HL-60 (cell line): ENCODE data around the gene IGFL3.
A peak's percentile ranks its signal among the peaks of the same experiment; 100 is the strongest.
"Not testable (repeated sequence)": the region's sequence is repeated elsewhere in the genome, so short reads cannot be mapped to it uniquely, and the experiment has no call there.

Source experiments
- DNase-seq, 2 experiments: peaks; one replicate each; pipeline ENCODE4 v3.0.0-alpha.2; 2010 to 2020; ENCODE audit warnings: low read depth in 1 of 2, low spot score in 1 of 2
- H3K27ac ChIP-seq: fragments of 250-450 bp; sonication (Bioruptor Pico); replicated peaks from 2 replicates; pipeline ENCODE4 v1.5.1; 2020; ENCODE audit warnings: mild to moderate bottlenecking, moderate library complexity
- H3K27me3 ChIP-seq: fragments of 250-450 bp; sonication (Bioruptor Pico); 2 replicates; pipeline ENCODE4 v1.5.1; 2021; ENCODE audit warnings: mild to moderate bottlenecking, moderate library complexity; ENCODE audit not compliant: insufficient read depth, poor library complexity, severe bottlenecking
- H3K4me3 ChIP-seq: replicated peaks from 2 replicates; pipeline ENCODE4 v1.5.1; 2011; ENCODE audit warnings: mild to moderate bottlenecking, control low read depth, low read length; ENCODE audit not compliant: insufficient read depth
- GABPA ChIP-seq: IDR thresholded peaks from 2 replicates; pipeline ENCODE4 v1.6.1; 2012; ENCODE audit warnings: low read depth
- POLR2AphosphoS5 ChIP-seq: IDR thresholded peaks from 2 replicates; pipeline ENCODE4 v1.6.1; 2012; ENCODE audit warnings: low read depth
- SPI1 ChIP-seq: IDR thresholded peaks from 2 replicates; pipeline ENCODE4 v1.6.1; 2012; ENCODE audit warnings: low read depth, mild to moderate bottlenecking, borderline replicate concordance
- TF ChIP-seq, protein P1 (sequence below): IDR thresholded peaks from one replicate; pipeline ENCODE4 v1.5.1; 2011; ENCODE audit warnings: low read length, control low read depth, inconsistent platforms; ENCODE audit not compliant: insufficient read depth
- TF ChIP-seq, protein P2 (sequence below): IDR thresholded peaks from 2 replicates; pipeline ENCODE4 v1.6.1; 2012; ENCODE audit warnings: low read depth; ENCODE audit not compliant: insufficient replicate concordance

IGFL3 gene

DNA sequence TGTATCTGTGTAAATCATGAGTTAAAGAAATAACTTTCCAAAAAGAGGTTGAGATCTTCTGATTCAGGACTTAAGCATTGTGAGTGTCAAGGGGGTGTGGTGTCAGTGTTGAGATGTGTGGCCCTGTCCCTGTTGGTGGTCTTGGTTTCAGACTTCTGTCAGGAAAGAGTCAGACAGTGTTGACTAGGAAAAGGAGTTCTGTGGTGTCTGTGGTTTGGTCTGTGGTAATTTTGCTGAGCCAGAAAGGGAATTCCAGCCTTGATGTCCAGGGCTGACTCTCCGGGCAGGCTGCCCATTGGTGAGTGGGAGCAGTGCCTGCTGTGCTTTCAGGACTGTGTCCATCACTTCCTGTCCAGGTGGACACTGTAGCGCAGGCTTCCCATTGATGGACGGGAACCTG lies 43.9 kb downstream of the IGFL3 start:
- H3K27ac ChIP-seq, result no peak overlapping the region
- H3K4me3 ChIP-seq, result no peak overlapping the region
- H3K27me3 ChIP-seq, result peaks cover 11% of the 10 kb centered on the region
- DNase-seq, result no peak
- TF ChIP-seq SPI1, result no peak
- no peak for TF ChIP-seq POLR2AphosphoS5
- no peak for TF ChIP-seq GABPA
- TF ChIP-seq, protein P1, sequence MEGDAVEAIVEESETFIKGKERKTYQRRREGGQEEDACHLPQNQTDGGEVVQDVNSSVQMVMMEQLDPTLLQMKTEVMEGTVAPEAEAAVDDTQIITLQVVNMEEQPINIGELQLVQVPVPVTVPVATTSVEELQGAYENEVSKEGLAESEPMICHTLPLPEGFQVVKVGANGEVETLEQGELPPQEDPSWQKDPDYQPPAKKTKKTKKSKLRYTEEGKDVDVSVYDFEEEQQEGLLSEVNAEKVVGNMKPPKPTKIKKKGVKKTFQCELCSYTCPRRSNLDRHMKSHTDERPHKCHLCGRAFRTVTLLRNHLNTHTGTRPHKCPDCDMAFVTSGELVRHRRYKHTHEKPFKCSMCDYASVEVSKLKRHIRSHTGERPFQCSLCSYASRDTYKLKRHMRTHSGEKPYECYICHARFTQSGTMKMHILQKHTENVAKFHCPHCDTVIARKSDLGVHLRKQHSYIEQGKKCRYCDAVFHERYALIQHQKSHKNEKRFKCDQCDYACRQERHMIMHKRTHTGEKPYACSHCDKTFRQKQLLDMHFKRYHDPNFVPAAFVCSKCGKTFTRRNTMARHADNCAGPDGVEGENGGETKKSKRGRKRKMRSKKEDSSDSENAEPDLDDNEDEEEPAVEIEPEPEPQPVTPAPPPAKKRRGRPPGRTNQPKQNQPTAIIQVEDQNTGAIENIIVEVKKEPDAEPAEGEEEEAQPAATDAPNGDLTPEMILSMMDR, result no peak
- TF ChIP-seq, protein P2, sequence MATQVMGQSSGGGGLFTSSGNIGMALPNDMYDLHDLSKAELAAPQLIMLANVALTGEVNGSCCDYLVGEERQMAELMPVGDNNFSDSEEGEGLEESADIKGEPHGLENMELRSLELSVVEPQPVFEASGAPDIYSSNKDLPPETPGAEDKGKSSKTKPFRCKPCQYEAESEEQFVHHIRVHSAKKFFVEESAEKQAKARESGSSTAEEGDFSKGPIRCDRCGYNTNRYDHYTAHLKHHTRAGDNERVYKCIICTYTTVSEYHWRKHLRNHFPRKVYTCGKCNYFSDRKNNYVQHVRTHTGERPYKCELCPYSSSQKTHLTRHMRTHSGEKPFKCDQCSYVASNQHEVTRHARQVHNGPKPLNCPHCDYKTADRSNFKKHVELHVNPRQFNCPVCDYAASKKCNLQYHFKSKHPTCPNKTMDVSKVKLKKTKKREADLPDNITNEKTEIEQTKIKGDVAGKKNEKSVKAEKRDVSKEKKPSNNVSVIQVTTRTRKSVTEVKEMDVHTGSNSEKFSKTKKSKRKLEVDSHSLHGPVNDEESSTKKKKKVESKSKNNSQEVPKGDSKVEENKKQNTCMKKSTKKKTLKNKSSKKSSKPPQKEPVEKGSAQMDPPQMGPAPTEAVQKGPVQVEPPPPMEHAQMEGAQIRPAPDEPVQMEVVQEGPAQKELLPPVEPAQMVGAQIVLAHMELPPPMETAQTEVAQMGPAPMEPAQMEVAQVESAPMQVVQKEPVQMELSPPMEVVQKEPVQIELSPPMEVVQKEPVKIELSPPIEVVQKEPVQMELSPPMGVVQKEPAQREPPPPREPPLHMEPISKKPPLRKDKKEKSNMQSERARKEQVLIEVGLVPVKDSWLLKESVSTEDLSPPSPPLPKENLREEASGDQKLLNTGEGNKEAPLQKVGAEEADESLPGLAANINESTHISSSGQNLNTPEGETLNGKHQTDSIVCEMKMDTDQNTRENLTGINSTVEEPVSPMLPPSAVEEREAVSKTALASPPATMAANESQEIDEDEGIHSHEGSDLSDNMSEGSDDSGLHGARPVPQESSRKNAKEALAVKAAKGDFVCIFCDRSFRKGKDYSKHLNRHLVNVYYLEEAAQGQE, result no peak

DNA sequence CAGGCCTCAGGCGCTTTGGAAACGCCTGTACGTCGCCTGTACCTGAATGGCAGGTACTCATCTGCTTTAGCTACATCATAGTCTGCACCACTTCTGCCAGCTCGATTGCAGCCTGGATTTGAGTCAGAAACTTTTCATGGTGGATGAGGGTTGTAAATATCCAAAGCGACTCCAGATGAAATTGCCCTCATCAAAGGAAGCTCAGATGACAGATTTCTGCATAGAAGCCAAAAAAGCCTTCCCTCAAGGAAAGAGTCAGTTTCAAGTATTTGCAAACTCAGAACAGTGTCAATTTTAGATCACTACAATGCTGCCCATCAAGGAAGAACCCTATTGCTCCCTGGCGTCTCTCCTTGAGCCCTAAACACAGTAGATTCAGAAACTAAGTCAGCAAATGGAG lies 44.9 kb downstream of the IGFL3 start:
- no peak overlapping the region for H3K4me3 ChIP-seq
- H3K27me3 ChIP-seq, result peaks cover 17% of the 10 kb centered on the region
- no peak overlapping the region for H3K27ac ChIP-seq
- DNase-seq, result no peak
- no peak for TF ChIP-seq GABPA

DNA sequence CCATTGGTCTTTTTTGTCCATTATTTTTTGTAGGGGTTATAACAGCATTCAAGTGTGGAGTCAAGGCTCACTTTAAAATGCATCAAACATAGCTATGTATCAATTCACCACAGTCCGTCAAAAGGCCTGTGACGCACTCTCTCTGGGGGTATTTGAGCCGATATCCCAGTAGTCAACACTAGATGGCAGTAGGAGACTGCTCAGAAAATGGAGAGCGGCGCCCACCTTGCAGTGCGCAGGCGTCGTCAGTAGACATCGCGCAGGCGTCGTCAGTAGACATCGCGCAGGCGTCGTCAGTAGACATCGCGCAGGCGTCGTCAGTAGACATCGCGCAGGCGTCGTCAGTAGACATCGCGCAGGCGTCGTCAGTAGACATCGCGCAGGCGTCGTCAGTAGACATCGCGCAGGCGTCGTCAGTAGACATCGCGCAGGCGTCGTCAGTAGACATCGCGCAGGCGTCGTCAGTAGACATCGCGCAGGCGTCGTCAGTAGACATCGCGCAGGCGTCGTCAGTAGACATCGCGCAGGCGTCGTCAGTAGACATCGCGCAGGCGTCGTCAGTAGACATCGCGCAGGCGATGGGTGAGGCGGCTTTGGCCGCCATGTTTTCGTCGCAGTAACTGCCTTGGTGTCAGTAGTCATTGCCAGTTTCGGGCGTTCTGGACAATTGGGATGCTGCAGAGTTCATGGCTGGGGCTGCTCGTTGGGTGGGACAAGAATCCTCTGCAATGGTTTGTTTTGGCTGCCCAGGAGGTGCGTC lies 45.7 kb downstream of the IGFL3 start:
- peak in 1 of 2 experiments; percentile 11 for DNase-seq
- TF ChIP-seq, protein P1, result peak; percentile 29
- H3K27ac ChIP-seq, H3K4me3 ChIP-seq: not testable (repeated sequence)
- peaks cover 18% of the 10 kb centered on the region for H3K27me3 ChIP-seq

DNA sequence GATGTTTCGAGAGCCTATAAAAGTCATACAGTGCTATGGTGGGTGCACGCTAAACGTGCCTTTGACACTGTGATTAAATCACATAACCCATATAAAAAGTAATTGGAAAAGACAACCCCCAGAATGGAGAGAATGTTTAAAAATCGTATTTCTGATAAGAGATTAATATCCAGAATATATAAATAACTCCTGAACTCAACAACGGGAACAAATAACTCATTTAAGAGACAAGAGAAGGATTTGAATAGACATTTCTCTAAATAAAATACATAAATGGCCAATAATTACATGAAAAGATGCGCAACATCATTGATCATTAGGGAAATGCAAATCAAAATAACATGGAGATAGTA lies 46.7 kb downstream of the IGFL3 start:
- TF ChIP-seq SPI1, result no peak
- no peak for TF ChIP-seq POLR2AphosphoS5
- no peak for TF ChIP-seq GABPA
- no peak overlapping the region for H3K27ac ChIP-seq
- H3K27me3 ChIP-seq, result peaks cover 23% of the 10 kb centered on the region
- no peak for DNase-seq
- no peak overlapping the region for H3K4me3 ChIP-seq

DNA sequence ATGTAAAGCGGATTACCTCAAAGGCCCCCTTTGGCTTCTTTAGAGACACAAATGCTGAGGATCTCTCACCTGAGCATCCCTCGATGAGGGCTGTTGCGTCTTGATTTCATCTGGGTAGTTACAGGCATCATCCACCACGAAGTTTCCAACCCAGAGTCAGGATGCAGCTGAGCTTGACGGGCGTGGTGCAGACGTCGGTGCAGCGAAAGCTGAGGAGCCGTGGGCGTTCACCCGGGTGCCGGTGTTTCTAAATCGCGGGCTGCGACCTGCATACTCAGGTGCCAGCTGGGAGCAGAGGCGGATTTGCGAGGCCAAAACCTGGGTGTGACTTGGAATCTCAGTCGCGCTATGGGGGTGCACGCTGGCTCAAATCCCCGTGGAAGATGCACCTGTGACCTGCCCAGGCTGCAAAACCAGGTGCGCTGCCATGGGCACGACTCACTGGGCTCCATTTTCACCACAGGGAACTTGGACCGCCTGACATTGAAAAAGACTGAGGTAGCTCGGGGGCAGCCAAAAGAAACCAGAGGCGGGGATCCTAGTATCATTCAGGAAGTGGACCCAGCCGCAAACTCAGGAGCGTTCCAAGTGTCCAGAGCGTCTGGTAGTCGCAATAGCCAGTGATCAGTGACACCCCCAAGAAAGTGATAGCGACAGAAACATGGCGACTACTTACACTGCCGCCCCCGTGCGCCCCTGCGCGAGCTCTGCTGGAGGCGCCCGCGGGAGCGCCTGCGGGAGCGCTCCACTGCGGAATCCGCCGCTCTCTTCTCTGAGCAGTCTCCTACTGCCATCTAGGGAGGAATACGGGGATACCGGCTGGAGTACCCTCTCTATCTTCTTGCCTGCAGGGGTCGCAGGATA lies 47.3 kb downstream of the IGFL3 start:
- H3K27ac ChIP-seq, result no peak overlapping the region
- H3K4me3 ChIP-seq, result no peak overlapping the region; the same call in 1 of the 2 replicates
- TF ChIP-seq, protein P1, result peak; percentile 91
- no peak for TF ChIP-seq POLR2AphosphoS5
- peak; percentile 57 to 78 for DNase-seq
- peaks cover 23% of the 10 kb centered on the region for H3K27me3 ChIP-seq
